ENCODE data around the gene GTF2I.
"Not testable (repeated sequence)": the region's sequence is repeated elsewhere in the genome, so short reads cannot be mapped to it uniquely, and the experiment has no call there.

The GTF2I gene
- total RNA-seq, result 95.8 to 167 (median 104) reads per million in 4 experiments

DNA sequence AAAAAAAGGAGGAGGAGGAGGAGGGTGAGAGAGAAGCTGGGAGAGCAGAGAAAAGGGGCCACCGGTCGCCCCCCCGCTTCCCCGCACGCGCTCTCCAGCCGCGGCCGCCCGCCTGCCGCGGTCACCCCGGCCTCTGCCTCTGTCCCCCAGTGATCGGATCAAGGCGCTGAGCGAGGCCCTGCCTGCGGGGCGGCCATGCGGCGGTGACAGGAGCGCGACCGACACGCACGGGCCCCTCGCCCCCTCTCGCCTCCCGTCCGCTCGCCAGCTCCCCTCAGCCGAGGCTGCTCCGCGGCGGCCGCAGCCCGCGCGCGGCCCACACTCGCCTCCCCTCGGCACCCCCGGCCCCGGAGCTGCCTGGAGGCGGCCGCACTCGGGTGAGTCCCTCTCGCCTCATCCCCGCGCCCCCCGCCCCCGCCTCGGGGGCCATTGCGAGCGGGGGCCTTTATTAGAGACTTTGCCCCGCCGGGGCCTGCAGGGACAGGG lies at the start of gene GTF2I:
Gene GTF2I, plus strand, starts transcription at position 27 of the 486 bp plus-strand sequence. CDS start 31,411 bp downstream, outside the sequence.
- peak; percentile 50 for DNase-seq

DNA sequence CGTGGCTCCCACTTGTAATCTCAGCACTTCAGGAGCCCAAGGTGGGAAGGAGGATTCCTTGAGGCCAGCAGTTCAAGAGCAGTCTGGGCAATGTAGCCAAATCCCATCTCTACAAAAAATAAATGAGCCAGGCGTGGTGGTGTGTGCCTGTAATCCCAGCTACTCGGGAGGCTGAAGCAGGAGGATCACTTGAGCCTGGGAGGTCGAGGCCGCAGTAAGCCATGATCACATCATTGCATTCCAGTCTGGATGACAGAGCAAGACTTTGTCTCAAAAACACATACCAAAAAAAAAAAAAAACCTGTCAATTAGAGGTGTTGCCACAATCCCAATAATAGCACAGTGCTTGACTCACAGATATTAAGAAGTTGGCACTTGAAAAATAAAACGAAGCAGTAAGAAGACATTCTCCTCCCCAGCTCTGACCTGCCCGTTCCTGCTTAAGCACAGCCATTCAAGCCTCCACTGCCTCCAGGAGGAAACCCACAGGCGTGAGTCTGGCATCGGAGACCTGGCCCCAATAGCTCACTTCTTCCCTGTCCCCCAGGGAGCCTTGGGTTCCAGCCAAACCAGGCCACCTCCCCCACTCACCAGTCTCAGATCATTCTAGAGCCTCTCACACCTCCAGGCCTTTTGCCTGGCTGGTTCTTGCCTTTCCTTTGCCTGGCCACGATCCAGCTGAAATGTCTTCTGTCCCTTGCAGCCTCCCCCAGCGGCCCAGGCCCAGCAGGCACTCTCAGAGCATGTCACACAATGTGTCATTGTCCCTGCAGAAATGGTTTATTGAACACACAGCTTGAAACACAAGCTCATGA lies 45.3 kb upstream of the GTF2I start:
- DNase-seq, result no peak

DNA sequence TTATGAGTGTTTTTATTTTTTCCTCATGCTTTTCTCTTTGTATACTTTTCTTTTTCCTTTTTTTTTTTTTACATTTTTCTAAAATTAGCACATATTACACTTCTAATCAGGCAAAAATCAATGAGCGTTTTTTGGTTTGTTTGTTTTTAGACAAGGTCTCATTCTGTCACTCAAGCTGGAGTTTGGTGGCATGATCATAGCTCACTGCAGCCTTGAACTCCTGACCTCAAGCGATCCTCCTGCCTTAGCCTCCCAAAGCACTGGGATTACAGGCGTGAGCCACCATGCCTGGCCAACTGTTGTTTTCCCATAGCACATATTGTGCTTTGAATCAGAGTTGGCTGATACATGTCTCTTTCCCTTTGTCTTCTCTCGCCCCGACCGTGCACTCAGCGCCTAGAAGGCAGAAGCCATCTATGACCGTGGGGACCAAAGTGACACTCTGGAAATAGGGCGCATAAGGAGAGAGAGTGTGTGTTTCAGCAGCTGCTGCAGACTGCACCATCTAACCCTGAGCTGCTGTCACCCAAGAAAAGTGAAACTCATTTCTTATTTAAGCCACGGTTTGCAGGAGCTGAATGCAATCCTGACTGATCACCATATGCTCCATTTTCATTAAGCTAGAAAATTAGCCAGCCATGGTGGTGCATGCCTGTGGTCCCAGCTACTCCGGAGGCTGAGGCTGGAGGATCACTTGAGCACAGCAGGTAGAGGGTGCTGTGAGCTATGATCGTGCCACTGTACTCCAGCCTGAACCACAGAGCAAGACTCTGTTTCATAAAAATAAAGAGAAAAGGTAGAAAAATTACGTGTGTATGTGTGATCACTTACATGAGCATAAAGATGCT lies 41.4 kb upstream of the GTF2I start:
- DNase-seq, result no peak

DNA sequence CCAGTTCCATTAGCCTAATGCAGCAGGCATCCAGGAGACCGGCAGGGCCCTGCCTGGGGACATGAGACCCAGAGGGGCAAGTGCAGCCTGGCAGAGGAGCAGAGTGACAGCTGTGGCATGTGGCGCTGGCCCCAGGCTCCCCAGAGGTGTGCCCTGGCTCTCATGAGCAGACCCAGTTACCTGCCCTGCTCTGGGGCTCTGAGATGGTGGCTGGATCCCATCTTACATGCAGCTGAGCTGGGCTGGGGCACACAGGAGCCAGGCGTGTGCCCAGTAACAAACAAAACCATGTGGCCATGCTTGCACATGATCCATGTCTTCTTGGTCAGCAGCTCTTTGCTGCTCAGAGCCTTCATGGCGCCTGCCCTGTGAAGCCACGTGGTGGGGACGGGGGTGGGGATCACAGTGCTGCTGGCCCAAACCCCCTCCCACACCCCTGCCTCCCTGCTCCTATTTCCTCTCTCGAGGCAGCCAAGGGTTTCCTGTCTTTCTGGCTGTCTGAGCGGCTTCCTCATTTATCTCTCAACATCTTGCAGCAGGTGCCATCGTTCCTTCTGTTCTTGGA lies 40.3 kb upstream of the GTF2I start:
- no peak for DNase-seq

DNA sequence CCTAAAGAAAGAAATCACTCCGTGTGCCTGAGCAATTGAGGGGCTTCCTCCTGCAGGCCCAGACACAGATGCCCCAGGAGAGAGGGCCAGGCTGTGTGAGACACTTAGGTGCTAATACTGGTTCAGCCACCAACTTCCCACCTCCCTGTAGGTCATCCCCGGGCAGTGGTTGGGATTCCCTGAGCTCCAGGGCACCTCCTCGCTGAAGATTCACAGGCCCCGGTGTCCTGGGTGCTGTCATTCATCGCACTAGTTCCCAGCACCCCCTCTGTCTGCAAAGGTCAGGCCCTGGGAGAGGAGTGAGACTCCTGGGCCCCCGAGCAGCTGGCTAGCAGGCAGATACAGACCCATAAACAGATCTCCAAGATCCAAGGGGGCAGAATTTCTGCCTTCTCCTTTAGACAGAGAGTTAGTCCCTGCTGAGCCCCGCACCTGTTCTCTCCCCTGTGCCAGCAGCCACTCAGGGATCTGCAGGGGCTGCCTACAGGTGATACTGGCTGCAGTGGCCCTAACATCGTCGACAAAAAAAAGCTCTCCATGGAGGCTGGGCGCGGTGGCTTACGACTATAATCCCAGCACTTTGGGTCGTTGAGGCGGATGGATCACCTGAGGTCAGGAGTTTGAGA lies 38.2 kb upstream of the GTF2I start:
- no peak for DNase-seq

DNA sequence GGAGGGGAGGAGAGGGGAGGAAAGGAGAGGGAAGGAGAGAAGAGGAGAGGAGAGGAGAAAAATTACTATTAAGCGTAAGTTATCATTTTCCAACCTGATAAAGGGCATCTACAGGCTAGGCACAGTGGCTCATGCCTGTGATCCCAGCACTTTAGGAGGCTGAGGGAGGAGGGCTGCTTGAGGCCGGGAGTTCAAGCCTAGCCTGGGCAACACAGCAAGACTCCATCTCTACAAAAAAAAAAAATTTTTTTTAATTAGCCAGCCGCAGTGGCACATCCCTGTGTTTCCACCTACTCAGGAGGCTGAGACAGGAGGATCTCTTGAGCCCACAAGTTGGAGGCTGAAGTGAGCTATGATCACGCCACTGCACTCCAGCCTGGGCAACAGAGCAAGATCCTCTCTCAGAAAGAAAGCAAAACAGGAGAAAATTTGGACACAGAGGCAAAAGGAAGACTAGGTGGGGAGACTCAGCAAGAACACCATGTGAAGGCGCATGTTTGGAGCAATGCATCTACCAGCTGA lies 35.2 kb upstream of the GTF2I start:
- DNase-seq, result no peak

DNA sequence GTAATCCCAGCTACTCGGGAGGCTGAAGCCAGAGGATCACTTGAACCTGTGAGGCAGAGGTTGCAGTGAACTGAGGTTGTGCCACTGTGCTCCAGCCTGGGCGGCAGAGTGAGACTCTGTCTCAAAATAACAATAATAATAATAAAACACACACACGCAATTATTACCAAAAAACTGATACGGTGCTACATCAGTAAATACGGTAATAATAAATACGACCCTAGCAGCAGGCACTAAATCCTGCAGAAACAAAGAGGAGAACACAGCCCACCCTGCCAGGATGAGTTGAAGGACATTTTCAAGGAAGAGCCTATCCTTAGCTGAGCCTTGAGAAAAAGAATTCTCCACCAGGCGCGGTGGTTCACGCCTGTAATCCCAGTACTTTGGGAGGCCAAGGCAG lies 34.4 kb upstream of the GTF2I start:
- DNase-seq, result no peak

DNA sequence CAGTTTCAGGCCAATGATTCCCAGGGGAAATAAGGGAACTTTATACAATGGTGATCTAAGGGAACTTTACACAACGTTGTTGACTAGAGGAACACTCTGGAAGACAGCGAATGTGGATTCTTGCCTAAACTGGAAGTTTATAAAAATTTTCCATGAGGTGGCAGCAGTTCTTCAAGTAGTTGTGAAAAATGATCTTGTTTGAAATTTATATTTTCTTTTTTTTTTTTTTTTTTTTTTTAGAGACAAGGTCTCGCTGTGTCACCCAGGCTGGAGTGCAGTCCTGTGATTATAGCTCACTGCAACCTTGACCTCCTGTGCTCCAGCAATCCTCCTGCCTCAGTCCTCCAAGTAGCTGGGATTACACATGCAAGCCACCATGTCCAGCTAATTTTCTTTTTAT lies 32.1 kb upstream of the GTF2I start:
- no peak for DNase-seq

DNA sequence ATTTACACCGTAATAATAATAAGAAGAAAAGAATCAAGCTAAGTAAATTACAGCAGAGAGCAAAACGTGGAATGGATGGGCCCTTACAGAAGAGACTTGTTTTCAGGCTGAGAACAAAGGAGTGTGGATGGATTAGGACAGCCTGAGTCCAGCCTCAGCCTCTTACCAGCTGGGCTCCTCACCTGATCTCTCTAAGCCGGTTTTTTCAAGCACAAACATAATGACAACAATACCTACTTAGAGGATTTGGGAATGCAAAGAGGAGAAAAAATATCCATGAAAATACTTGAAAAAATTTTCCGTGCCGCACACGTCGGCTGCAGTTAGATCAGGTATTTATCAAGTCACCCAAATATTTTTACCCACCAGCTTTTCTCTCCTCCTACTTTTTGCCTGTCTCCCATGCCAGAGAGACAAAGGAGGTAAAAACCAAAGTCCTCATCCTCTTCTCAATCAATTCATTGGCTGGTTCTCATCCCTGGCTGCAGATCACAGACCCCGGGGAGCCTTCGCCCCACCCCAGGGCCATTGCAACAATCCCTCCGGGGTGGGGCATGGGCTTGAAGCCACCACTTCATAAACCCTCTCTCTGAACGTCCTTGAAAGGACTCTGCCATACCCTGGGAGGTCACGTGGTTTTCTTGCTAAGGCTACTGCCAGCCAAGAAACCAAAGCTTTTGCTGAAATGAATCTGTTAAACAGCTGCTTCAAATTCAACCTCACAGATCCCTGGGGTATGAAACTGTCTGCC lies 29.7 kb upstream of the GTF2I start:
- no peak for DNase-seq

DNA sequence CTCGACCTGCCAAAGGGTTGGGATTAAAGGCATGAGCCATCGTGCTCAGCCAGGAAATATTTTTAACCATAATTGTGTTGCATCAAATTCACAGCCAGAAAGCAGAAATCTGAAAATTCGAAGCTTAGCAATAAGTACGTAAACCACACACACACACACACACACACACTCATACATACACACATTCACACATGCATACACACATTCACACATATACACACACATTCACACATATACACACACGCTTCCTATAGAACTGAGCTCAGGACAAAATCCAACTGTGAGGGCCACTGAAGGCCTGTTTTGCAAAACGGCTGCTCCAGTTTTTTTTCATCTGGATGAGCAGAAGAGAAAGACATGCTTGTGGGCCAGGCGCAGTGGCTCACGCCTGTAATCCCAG lies 25.0 kb upstream of the GTF2I start:
- DNase-seq, result no peak

DNA sequence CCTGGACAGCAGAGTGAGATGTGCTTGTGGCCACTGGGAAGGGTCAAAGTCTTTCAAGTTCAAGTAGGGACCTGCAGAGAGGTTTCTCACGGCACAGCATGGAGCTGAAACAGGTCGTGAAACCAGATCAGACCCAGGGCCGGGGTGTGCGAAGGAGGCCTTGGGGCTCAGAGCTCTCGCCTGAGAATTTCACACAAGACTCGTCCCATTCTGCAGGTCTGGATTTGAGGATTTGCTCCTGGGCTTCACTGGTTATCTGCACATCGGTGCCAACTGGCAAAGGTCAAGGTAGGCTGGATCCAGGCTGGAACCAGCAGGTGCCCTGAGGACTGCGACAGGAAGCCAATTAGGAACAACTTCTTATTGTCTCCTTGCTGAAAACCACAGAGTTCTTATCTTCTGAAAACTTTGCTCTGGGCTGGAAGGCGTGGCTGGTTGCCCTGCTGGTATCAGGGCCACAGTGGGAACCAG lies 24.0 kb upstream of the GTF2I start:
- no peak for DNase-seq

DNA sequence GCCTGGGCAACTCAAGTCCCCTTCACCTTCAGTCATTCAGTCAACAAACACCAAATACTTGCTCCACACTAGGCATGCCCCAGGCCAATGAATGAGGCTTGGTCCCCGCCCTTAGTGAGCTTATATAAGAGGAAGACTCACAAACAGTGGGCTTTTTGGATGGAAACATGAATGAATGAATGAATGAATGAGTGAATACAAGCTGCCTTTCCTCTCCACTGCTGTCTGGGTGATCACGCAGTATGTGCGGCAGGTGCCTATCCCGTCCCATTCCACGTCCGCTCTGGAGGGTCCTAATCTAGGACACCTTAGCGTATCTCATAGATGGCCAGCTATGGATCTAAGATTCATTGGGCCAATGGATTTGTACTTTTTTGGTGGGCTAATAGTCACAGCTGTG lies 19.8 kb upstream of the GTF2I start:
- no peak for DNase-seq

DNA sequence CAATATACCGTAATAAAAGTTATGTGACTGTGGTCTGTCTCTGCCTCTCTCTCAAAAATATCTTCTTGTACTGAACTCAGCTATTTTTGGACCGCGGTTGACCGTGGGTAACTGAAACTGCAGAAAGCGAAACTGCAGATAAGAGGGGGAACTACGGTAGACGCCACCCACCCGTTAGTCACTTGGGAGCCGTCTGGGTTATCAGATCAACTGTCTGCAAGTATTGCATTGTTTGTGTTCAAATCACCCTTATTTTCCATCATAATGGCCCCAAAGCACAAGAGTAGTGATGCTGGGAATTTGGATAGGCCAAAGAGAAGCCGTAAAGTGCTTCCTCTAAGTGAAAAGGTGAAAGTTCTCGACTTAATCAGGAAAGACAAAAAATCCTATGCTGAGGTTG lies 7.5 kb upstream of the GTF2I start:
- peak; percentile 24 for DNase-seq

DNA sequence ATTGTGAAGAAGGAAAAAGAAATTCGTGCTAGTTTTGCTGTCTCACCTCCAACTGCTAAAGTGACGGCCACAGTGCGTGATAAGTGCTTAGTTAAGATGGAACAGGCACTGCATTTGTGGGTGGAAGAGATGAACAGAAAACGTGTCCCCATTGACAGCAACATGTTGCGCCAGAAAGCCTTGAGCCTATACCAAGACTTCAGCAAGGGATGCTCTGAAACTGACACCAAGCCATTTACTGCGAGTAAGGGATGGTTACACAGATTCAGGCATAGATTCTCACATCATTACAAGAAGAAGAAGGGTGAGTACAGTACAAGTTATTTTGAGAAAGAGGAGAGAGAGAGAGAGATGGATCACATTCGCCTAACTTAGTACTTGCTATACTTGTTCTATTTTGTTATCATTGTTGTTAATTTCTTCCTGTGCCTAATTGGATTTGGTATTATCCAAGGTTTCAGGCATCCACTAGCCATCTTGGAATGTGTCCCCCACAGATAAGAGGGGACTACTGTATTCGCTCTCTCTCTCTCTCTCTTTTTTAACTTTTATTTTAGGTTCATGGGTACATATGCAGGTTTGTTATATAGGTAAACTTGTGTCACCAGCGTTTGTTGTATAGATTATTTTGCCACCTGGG lies 6.9 kb upstream of the GTF2I start:
- DNase-seq, result not testable (repeated sequence)

DNA sequence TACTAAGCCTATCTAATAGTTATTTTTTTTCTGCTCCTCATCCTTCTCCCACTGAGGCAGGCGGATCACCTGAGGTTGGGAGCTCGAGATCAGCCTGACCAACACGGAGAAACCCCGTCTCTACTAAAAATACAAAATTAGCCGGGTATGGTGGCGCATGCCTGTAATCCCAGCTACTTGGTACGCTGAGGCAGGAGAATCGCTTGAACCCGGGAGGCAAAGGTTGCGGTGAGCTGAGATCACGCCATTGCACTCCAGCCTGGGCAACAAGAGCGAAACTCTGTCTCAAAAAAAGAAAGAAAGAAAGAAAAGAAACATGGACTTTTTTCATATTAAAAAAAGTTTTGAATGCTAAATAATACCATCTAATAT lies 6.4 kb upstream of the GTF2I start:
- DNase-seq, result not testable (repeated sequence)

DNA sequence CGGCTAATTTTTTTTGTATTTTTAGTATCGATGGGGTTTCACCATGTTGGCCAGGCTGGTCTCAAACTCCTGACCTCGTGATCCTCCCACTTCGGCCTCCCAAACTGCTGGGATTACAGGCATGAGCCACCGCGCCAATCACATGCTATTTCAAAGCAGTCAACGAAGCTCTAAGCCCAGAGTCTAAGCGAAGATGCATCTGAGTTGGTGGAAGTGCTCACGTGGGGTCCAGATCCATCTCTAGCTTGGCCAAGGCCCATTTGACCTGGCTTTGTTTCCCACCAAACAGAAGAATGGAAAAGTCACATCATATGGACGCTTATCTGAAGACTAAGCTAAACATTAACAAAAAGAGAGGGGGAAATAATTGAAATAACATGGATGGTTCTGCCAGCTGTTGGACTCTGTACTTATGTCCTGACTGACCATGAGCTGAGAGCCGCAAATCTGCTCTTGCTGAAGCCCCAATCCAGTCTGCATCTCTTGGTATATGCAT lies 3.8 kb upstream of the GTF2I start:
- DNase-seq, result no peak

DNA sequence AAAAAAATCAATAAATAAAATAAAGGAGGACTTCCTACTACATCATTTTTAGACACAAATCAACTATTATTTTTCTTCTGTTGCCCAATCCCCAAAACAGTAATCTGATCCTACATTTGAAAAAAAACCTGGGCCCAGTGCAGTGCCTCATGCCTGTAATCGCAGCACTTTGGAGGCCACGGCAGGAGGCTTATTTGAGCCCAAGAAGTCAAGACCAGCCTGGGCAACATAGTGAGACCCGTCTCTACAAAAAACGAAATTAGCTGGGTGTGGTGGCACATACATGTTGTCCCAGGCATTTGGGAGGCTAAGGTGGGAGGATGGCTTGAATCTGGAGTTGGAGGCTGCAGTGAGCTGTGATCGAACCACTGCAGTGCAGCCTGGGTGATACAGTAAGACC lies 2.7 kb upstream of the GTF2I start:
- DNase-seq, result no peak

DNA sequence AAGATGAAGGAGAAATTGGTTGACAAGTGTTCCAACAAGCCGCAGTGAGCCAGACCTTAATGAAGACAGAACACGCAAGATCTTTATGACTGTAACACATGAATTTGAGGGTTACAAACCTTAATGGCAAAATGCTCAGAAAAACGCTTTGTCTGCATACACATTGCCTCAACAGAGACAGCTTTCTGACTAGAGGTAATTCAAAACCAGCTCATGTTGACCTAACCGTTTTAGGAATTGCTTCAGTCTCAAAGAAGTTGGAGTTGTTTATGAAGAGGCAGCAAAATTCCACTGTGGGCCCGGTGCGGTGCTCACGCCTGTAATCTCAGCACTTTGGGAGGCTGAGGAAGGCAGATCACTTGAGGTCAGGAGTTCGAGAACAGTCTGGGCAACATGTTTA lies 2.2 kb upstream of the GTF2I start:
- no peak for DNase-seq

DNA sequence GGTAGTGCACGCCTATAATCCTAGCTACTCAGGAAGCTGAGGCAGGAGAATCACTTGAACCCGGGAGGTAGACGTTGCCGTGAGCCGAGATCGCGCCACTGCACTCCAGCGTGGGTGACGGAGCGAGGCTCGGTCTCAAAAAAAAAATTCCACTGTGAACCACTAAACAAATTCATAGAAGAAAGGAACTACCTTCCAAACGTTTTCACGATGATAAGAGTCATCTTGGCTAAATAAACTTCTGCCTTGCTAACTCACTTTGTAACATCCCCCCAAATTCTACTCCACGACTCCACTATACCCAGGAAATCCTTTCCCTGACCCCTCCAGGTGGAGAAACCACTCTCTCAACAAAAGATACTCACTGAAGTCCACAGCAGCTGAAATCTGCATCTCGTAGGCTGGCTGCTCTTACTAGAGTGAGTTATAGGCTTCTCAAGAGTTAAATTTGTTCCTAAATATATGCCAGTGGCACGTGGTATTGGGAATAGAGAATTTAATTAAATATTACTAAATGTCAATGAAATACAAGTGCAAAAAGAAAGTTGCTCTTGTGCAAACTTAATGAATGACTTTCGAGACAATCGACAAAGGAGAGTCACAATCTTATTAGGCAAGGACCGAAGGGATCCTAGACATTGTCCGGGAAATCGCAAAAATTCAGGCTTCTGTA lies 1.6 kb upstream of the GTF2I start:
- DNase-seq, result no peak

DNA sequence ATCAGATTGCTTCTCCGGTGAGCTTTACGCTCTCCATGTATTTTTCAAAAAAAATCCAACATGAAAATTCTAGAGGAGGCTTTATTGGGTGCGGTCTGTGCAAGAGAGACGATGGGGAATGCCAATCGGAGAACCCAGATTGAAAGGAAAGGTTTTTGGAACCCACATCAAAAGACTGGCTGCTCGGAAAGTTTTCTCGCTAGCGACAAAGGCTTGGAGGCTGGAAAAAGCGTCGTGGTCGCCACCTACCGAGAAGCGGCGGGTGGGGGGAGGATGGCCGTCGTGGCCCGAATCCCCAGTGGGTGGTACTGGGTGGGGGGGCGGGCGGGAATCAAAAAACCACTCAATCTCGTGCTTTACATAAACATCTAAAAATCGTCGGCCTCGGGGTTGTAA lies 1.1 kb upstream of the GTF2I start:
- DNase-seq, result peak; percentile 34
